ENCODE measurements around the gene ZNF70. TPM values are rescaled to one million over a fixed set of nuclear protein-coding genes. Genes with fewer than 3 reads are reported as not detected.

ZNF70 gene
- 5.7 and 7.2 TPM in 2 replicates for total RNA-seq

GRCh38 chr22:23750714-23751440 is at the start of gene ZNF70:
Gene ZNF70, minus strand, starts transcription at chr22:23751112. Its CDS starts 5,972 bp downstream, at chr22:23745140.

GRCh38 chr22:23786752-23787599 is 36.1 kb upstream of the ZNF70 start, which contains the start of gene SMARCB1:
Gene SMARCB1, plus strand, starts transcription at chr22:23786966. Its CDS starts 204 bp downstream, at chr22:23787170.

DNA sequence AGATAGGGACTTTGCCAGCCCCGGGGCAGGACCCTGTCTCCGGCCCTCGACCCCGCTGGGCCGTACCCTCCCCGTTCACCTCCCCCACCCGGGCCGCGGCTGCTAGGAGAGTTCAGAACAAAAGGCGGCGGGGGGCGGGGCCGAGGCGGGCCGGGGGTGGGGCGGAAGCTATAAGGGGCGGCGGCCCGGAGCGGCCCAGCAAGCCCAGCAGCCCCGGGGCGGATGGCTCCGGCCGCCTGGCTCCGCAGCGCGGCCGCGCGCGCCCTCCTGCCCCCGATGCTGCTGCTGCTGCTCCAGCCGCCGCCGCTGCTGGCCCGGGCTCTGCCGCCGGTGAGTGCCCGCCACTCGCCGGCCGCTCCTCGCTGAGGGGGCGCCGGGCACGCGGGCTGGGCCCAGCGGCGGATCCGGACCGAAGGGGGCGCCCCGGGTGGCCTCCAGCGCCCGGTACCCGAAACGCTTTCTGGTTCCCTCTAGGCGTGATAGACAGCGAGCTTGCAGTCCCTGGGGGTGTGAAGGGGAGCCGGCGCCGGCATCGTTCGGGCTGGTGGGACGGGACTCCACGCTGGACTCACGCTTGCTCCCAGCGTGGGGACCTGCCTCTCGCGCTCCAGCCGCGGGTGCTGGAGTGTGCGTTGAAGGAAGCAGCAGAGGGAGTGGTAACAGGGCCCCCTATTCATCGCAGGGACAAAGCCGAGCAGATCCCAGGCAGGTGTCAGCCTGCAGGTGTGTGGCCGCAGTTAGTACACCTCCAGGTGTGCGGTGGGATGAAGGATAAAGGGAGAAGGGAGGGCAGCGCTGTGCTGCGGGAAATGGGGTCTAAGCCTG is 21.9 kb upstream of the ZNF70 start, which contains the start of gene MMP11:
TSS of gene MMP11 (plus strand) at position 201 of the 825 bp plus-strand sequence. CDS start at position 223, 22 bp downstream.

DNA sequence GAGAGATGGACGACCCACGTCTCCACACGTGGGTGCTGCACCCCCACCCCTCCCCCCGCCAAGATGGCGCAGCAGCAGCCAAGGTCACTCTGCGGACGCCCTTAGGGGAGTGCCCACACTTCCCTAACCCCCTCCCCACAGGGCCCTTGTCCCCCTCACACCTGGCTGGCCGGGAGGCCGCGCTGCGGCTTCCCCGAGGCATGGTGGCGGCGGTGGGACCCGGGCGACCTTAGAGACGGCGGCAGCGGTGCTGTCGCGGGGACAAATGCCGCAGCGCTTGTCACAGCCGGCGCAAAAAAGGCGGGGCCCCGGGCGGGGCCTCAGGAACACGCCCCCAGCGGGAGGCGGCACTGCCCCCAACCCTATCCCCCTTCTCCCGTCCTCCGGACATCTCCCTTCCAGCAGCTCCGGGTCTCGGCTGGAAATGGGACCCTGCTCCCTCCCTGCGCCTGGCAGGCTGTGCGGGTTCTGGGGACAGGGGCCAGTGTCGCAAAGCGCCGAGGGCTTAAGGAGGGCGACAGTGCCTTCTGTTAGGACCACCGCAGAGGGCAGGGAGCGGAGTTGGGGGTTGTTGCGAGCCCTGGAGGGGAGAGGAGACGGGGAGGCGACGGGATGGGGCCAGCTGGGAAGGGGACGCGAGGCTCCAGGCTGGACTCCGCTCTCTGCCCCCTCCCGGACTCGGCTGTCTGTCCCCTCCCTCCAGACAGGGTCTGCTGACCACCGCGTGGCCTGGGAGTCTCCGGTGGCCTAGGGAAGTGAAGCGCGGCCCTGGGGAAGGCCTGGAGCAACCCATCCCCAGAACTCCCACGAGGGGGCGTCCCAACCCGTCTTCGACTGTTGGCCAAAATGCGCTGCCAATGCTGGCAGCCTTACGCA is 17.0 kb upstream of the ZNF70 start, which contains the start of gene CHCHD10:
TSS of gene CHCHD10 (minus strand) at position 300 of the 876 bp plus-strand sequence. CDS start at position 202, 98 bp downstream.

GRCh38 chr22:23762842-23763578 is 12.1 kb upstream of the ZNF70 start, which contains the start of gene C22orf15:
Gene C22orf15, plus strand, starts transcription at chr22:23762990. Its CDS starts 317 bp downstream, at chr22:23763307.

GRCh38 chr22:23754220-23754919 is 3.5 kb upstream of the ZNF70 start, which contains the start of gene VPREB3:
Gene VPREB3, minus strand, starts transcription at chr22:23754425. Its CDS starts 62 bp downstream, at chr22:23754363.

DNA sequence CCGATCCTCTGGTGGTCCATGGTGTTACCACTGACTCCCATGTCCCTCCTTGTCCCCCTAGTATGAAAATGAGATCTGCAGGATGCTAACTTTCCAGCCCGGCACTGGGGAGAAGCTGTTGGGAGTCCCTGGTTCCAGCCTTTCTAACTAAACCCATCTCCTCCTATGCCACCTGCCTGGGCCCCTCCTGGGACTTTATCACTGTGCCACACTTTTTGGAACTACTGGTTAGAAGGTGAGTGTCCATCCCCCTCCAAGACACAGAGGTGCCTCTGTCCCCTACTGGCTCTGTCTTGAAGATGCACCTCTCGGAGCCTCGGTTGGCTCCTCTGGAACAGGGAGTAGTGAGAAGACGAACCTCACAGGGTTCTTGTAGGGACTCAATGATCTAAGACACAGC is 60.2 kb downstream of the ZNF70 start, which contains the start of gene RGL4:
TSS of gene RGL4 (plus strand) at position 301 of the 400 bp plus-strand sequence. CDS start 1,018 bp downstream, outside the sequence.

Other genes with a start within 250 kb of the ZNF70 start
- gene IGLL1, start 170.8 kb downstream of the ZNF70 start, total RNA-seq, result not detected in 2 replicates
- gene DRICH1, start 118.8 kb downstream of the ZNF70 start, total RNA-seq, result not detected in 2 replicates
- not detected in 2 replicates for gene RGL4, start 60.1 kb downstream of the ZNF70 start, total RNA-seq
- gene VPREB3, start 3.3 kb upstream of the ZNF70 start, total RNA-seq, result not detected in 2 replicates
- gene C22orf15, start 11.9 kb upstream of the ZNF70 start, total RNA-seq, result 0.98 TPM in 1 of 2 replicates, not detected in the other
- gene CHCHD10, start 16.9 kb upstream of the ZNF70 start, total RNA-seq, result 1.6 and 4.2 TPM in 2 replicates
- gene MMP11, start 21.7 kb upstream of the ZNF70 start, total RNA-seq, result 8.4 and 13.7 TPM in 2 replicates
- gene SMARCB1, start 35.9 kb upstream of the ZNF70 start, total RNA-seq, result 71.2 and 89.6 TPM in 2 replicates
- gene DERL3, start 87.9 kb upstream of the ZNF70 start, total RNA-seq, result 0.33 TPM in 1 of 2 replicates, not detected in the other
- gene SLC2A11, start 106.8 kb upstream of the ZNF70 start, total RNA-seq, result 7.5 and 8.2 TPM in 2 replicates
- 196 and 293 TPM in 2 replicates for gene MIF, start 143.3 kb upstream of the ZNF70 start, total RNA-seq
- gene GSTT2B, start 210.1 kb upstream of the ZNF70 start, total RNA-seq, result 4.2 and 8.8 TPM in 2 replicates
- gene DDTL, start 215.8 kb upstream of the ZNF70 start, total RNA-seq, result 1.2 and 1.3 TPM in 2 replicates
- 78.6 and 106 TPM in 2 replicates for gene DDT, start 223.3 kb upstream of the ZNF70 start, total RNA-seq
- 1.7 TPM in 1 of 2 replicates, not detected in the other for gene GSTT2, start 229.0 kb upstream of the ZNF70 start, total RNA-seq